Activated CD4-positive, alpha-beta T cell treated with anti-CD3 and anti-CD28 coated beads, Interleukin-2, amount 50 U/mL, for 24 hours (primary cell): ENCODE results near the gene NIN.

ENCODE experiments used
- DNase-seq, 2 donors: peaks; one replicate each; pipeline ENCODE4 v3.0.0-alpha.2; 2020; ENCODE audit warnings: low read depth in 1 of 2, low spot score in 1 of 2

The NIN gene

GRCh38 chr14:50830932-50831725, at the start of gene NIN:
NIN (minus strand) TSS chr14:50831162; CDS start chr14:50822056, 9,106 bp downstream.
- peak; percentile 45 to 52 for DNase-seq

GRCh38 chr14:50875359-50876070, 44.6 kb upstream of the NIN start:
- DNase-seq, result peak in 1 of 2 donors; percentile 62

- no peak for DNase-seq
These were observed 43.8 kb upstream of the NIN start for GRCh38 chr14:50874757-50875156.

GRCh38 chr14:50871914-50872732, 41.2 kb upstream of the NIN start, which contains the start of gene ABHD12B:
ABHD12B (plus strand) TSS chr14:50872053; CDS start chr14:50872175, 122 bp downstream.
- DNase-seq, result no peak

- no peak for DNase-seq
These were observed 40.3 kb upstream of the NIN start for GRCh38 chr14:50871228-50871627.

GRCh38 chr14:50865391-50866076, 34.6 kb upstream of the NIN start:
- no peak for DNase-seq

- DNase-seq, result no peak
These were observed 34.0 kb upstream of the NIN start for GRCh38 chr14:50864946-50865345.

- DNase-seq, result no peak
These were observed 33.3 kb upstream of the NIN start for GRCh38 chr14:50864237-50864636.

- no peak for DNase-seq
These were observed 31.1 kb upstream of the NIN start for GRCh38 chr14:50862036-50862570.

- DNase-seq, result peak; percentile 78 to 83
These were observed 29.6 kb upstream of the NIN start for GRCh38 chr14:50860478-50861086.

- DNase-seq, result no peak
These were observed 28.3 kb upstream of the NIN start for GRCh38 chr14:50859296-50859624.

GRCh38 chr14:50856660-50857059, 25.7 kb upstream of the NIN start:
- DNase-seq, result no peak

GRCh38 chr14:50855558-50855957, 24.6 kb upstream of the NIN start:
- DNase-seq, result no peak

GRCh38 chr14:50854521-50854920, 23.6 kb upstream of the NIN start:
- no peak for DNase-seq

- DNase-seq, result no peak
These were observed 22.9 kb upstream of the NIN start for GRCh38 chr14:50853891-50854290.

GRCh38 chr14:50846226-50846880, 15.4 kb upstream of the NIN start:
- no peak for DNase-seq

GRCh38 chr14:50845166-50845565, 14.2 kb upstream of the NIN start:
- no peak for DNase-seq

GRCh38 chr14:50844391-50844790, 13.4 kb upstream of the NIN start:
- no peak for DNase-seq

- DNase-seq, result no peak
These were observed 8.7 kb upstream of the NIN start for GRCh38 chr14:50839691-50840090.

- DNase-seq, result no peak
These were observed 8.1 kb upstream of the NIN start for GRCh38 chr14:50839048-50839447.
